ENCODE results near the gene TAF9B.

TAF9B gene

GRCh38 chrX:78106651-78106986, 32.8 kb downstream of the TAF9B start:
- TF ChIP-seq ZFX (IDR thresholded peaks at IDR 0.05): no peak
- no peak for TF ChIP-seq CTCF (conservative IDR thresholded peaks at IDR 0.05)
- H3K27ac ChIP-seq: no peak overlapping the region

GRCh38 chrX:78105944-78106650, 33.4 kb downstream of the TAF9B start:
- no peak overlapping the region for H3K27ac ChIP-seq
- no peak for TF ChIP-seq CTCF (conservative IDR thresholded peaks at IDR 0.05)
- TF ChIP-seq ZFX (IDR thresholded peaks at IDR 0.05): no peak

- peak overlapping the region; percentile 98 for H3K27ac ChIP-seq
Measured at GRCh38 chrX:78104447-78105176, 34.8 kb downstream of the TAF9B start.

GRCh38 chrX:78103623-78104446, 35.6 kb downstream of the TAF9B start, which contains the start of gene PGK1:
TSS of gene PGK1 (plus strand) at chrX:78104248. CDS start at chrX:78104341, 93 bp downstream.
- TF ChIP-seq CTCF (conservative IDR thresholded peaks at IDR 0.05): no peak
- no peak for TF ChIP-seq ZFX (IDR thresholded peaks at IDR 0.05)
- peak within 1 kb of the TSS; percentile 98 for H3K27ac ChIP-seq

More at GRCh38 chrX:78104447-78105176, 34.8 kb downstream of the TAF9B start:
- TF ChIP-seq ZFX (IDR thresholded peaks at IDR 0.05): no peak
- no peak for TF ChIP-seq CTCF (conservative IDR thresholded peaks at IDR 0.05)

- no peak for TF ChIP-seq ZFX (IDR thresholded peaks at IDR 0.05)
- TF ChIP-seq CTCF (conservative IDR thresholded peaks at IDR 0.05): no peak
- peak overlapping the region; percentile 98 for H3K27ac ChIP-seq
Measured at GRCh38 chrX:78103001-78103622, 36.3 kb downstream of the TAF9B start.

GRCh38 chrX:78102091-78102490, 37.4 kb downstream of the TAF9B start:
- no peak for TF ChIP-seq CTCF (conservative IDR thresholded peaks at IDR 0.05)
- TF ChIP-seq ZFX (IDR thresholded peaks at IDR 0.05): no peak
- no peak overlapping the region for H3K27ac ChIP-seq

Data from C4-2B (cell line).